K562 (cell line): ENCODE data around the gene KCNC4.

Experiments
- CC2D1A ChIP-seq: fragments of 450-650 bp; IDR thresholded peaks from 2 replicates; pipeline ENCODE4 v1.6.1; 2017; ENCODE audit warnings: mild to moderate bottlenecking
- RB1 ChIP-seq: fragments of 450-650 bp; IDR thresholded peaks from 2 replicates; pipeline ENCODE4 v1.6.1; 2017; ENCODE audit warnings: low read depth, mild to moderate bottlenecking
- TBP ChIP-seq: optimal IDR thresholded peaks from 2 replicates; pipeline ENCODE3; 2011; ENCODE audit warnings: low read depth, low read length, improper control_type of control experiment
- TF ChIP-seq, protein P1 (sequence below): fragments of 250-450 bp; sonication (Bioruptor Pico); IDR thresholded peaks from 2 replicates; pipeline ENCODE4 v1.5.0; 2021; ENCODE audit warnings: mild to moderate bottlenecking, moderate library complexity

- TF ChIP-seq, protein P1, sequence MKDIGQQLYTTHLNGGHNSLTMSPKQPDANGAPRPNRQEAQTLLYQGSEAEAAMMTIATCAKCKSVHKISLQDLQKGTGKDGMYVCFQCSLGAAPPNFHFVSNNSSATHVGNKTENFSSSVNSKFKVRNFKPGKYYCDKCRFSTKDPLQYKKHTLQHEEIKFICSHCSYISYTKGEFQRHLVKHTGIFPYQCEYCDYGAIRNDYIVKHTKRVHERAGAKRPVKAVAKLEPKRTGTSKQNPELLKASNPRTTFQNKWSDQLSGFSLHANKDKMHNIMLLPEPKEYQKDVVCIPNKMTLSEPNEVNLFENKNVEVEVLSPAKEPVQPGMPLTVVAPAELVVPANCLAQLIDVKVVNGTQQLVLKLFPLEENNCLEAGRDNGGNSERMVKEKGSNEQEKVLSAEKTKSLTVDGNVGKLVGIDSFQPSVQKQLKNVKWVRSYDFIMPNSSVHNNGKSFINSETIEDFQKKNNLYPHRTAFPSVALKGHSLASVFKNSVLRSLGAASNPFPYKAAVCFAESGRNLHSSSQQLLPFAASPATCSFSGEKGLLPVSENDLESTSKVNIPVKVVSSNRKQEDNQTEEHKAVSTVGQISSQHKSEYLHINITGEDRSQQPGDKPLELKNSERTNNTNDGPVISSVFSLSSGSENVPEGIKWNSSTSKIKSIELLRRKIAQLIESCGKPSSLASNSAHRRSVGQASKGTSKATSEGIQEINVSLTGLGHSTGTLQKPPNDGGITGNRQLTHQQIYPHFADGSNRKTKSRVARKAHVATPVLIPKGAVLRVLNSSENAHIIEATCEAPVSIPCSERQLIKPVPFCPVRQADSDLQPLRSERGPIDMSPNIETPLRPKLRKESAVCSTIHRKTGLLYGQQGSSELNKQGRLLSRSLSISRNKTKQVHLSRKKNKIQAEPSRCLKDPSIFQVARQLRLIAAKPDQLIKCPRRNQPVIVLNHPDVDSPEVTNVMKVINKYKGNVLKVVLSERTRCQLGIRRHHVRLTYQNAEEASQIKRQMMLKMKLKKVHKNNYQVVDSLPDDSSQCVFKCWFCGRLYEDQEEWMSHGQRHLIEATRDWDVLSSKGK (CRISPR knock-in tag) = no peak
- TF ChIP-seq RB1 (no peak), TBP (no peak), CC2D1A (no peak)
Observed at GRCh38 chr1:110242731-110243130, 32.6 kb downstream of the KCNC4 start.
